GM23338 (cell line): ENCODE results near the gene SNTG2.

Experiments used
- CREB1 ChIP-seq: fragments of 250-450 bp; sonication (Bioruptor Pico); IDR thresholded peaks from 2 replicates; pipeline ENCODE4 v1.5.0; 2020; ENCODE audit warnings: low read depth, mild to moderate bottlenecking, moderate library complexity
- EZH2 ChIP-seq: fragments of 200-600 bp; sonication (generic); IDR thresholded peaks from one replicate; pipeline ENCODE4 v1.8.0; 2017; ENCODE audit warnings: antibody characterized with exemption, mild to moderate bottlenecking, low read depth; ENCODE audit not compliant: unreplicated experiment
- EZH2phosphoT487 ChIP-seq: fragments of 200-600 bp; sonication (generic); IDR thresholded peaks from one replicate; pipeline ENCODE4 v1.8.1; 2018; ENCODE audit warnings: antibody characterized with exemption; ENCODE audit not compliant: unreplicated experiment
- STAT1 ChIP-seq: IDR thresholded peaks from one replicate; pipeline ENCODE4 v1.6.1; 2016; ENCODE audit warnings: antibody characterized with exemption; ENCODE audit not compliant: unreplicated experiment
- TF ChIP-seq, protein P1 (sequence below), 2 experiments: fragments of 200-600 bp in 1 of 2; sonication (generic) in 1 of 2; conservative IDR thresholded peaks; 2 replicates each; pipeline versions ENCODE4 v1.5.1 to v1.6.1; 2016 to 2017; ENCODE audit warnings: antibody characterized with exemption in 2 of 2, low read depth in 2 of 2, mild to moderate bottlenecking in 2 of 2, moderate library complexity in 1 of 2
- TF ChIP-seq, protein P2 (sequence below): IDR thresholded peaks from one replicate; pipeline ENCODE4 v1.6.1; 2018; ENCODE audit warnings: antibody characterized with exemption; ENCODE audit not compliant: unreplicated experiment

- TF ChIP-seq, protein P1, sequence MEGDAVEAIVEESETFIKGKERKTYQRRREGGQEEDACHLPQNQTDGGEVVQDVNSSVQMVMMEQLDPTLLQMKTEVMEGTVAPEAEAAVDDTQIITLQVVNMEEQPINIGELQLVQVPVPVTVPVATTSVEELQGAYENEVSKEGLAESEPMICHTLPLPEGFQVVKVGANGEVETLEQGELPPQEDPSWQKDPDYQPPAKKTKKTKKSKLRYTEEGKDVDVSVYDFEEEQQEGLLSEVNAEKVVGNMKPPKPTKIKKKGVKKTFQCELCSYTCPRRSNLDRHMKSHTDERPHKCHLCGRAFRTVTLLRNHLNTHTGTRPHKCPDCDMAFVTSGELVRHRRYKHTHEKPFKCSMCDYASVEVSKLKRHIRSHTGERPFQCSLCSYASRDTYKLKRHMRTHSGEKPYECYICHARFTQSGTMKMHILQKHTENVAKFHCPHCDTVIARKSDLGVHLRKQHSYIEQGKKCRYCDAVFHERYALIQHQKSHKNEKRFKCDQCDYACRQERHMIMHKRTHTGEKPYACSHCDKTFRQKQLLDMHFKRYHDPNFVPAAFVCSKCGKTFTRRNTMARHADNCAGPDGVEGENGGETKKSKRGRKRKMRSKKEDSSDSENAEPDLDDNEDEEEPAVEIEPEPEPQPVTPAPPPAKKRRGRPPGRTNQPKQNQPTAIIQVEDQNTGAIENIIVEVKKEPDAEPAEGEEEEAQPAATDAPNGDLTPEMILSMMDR (conservative IDR thresholded peaks at IDR 0.05; ENCODE audit: low read depth in 2 of 2): no peak
- TF ChIP-seq STAT1: no peak
- no peak for TF ChIP-seq CREB1 (CRISPR knock-in tag)
- TF ChIP-seq, protein P2, sequence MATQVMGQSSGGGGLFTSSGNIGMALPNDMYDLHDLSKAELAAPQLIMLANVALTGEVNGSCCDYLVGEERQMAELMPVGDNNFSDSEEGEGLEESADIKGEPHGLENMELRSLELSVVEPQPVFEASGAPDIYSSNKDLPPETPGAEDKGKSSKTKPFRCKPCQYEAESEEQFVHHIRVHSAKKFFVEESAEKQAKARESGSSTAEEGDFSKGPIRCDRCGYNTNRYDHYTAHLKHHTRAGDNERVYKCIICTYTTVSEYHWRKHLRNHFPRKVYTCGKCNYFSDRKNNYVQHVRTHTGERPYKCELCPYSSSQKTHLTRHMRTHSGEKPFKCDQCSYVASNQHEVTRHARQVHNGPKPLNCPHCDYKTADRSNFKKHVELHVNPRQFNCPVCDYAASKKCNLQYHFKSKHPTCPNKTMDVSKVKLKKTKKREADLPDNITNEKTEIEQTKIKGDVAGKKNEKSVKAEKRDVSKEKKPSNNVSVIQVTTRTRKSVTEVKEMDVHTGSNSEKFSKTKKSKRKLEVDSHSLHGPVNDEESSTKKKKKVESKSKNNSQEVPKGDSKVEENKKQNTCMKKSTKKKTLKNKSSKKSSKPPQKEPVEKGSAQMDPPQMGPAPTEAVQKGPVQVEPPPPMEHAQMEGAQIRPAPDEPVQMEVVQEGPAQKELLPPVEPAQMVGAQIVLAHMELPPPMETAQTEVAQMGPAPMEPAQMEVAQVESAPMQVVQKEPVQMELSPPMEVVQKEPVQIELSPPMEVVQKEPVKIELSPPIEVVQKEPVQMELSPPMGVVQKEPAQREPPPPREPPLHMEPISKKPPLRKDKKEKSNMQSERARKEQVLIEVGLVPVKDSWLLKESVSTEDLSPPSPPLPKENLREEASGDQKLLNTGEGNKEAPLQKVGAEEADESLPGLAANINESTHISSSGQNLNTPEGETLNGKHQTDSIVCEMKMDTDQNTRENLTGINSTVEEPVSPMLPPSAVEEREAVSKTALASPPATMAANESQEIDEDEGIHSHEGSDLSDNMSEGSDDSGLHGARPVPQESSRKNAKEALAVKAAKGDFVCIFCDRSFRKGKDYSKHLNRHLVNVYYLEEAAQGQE: no peak
- no peak for TF ChIP-seq EZH2phosphoT487
- TF ChIP-seq EZH2: no peak
Observed at GRCh38 chr2:1045109-1045508, 94.5 kb downstream of the SNTG2 start.
